HCT116 (cell line): ENCODE results near the gene CERS6.

ENCODE experiments used
- CTCF ChIP-seq, 3 experiments: fragments of 200-600 bp in 1 of 3; sonication (generic) in 1 of 3; IDR thresholded peaks in 2 of 3; conservative IDR thresholded peaks in 1 of 3; 2 replicates each; pipeline ENCODE4 v1.5.1; 2012 to 2017; ENCODE audit warnings: low read depth in 2 of 3, low read length in 2 of 3, antibody characterized with exemption in 1 of 3, borderline replicate concordance in 1 of 3, control low read depth in 1 of 3, mild to moderate bottlenecking in 1 of 3, mixed read lengths in 1 of 3, mixed run types in 1 of 3, moderate library complexity in 1 of 3; ENCODE audit not compliant: insufficient read depth in 1 of 3
- MAX ChIP-seq: IDR thresholded peaks from 2 replicates; pipeline ENCODE4 v1.6.1; 2012
- POLR2A ChIP-seq: IDR thresholded peaks from 2 replicates; pipeline ENCODE4 v1.7.0; 2011; ENCODE audit warnings: borderline replicate concordance; ENCODE audit not compliant: insufficient read depth, insufficient read length; ENCODE audit errors: extremely low read depth
- RAD21 ChIP-seq: IDR thresholded peaks from 2 replicates; pipeline ENCODE4 v1.6.1; 2012; ENCODE audit warnings: low read depth, mild to moderate bottlenecking
- SRF ChIP-seq: IDR thresholded peaks from 2 replicates; pipeline ENCODE4 v1.6.1; 2012; ENCODE audit warnings: low read depth
- ZBTB33 ChIP-seq: IDR thresholded peaks from 2 replicates; pipeline ENCODE4 v1.6.1; 2011; ENCODE audit warnings: mild to moderate bottlenecking, low read length, moderate library complexity; ENCODE audit not compliant: insufficient replicate concordance; ENCODE audit errors: extremely low read depth

- no peak for TF ChIP-seq CTCF (IDR thresholded peaks at IDR 0.05 in 2 of 3, conservative IDR thresholded peaks at IDR 0.05 in 1 of 3; ENCODE audit: borderline replicate concordance in 1 of 3, insufficient read depth in 1 of 3, low read depth in 2 of 3, low read length in 2 of 3)
- TF ChIP-seq POLR2A, result no peak
- no peak for TF ChIP-seq MAX
- no peak for TF ChIP-seq ZBTB33
- no peak for TF ChIP-seq SRF
- no peak for TF ChIP-seq RAD21
Measured at GRCh38 chr2:168671932-168672331, 215.9 kb downstream of the CERS6 start.
